RWPE1 (cell line): ENCODE measurements around the gene FUT7.

Source experiments
- CTCF ChIA-PET: fragments of 350-600 bp; sonication (Branson Sonifier 250); formaldehyde crosslinking; extraction: SDS; loops from one replicate; lab custom pipeline; 2021; lab: Yijun Ruan, JAX
- POLR2A ChIA-PET: fragments of 400-600 bp; formaldehyde crosslinking; extraction: SDS; loops from one replicate; lab custom pipeline; 2020; ENCODE audit warnings: antibody characterized with exemption; ENCODE audit not compliant: low non-redundant PET; lab: Yijun Ruan, JAX
- DNase-seq: peaks from one replicate; pipeline ENCODE4 v3.0.0; 2012; ENCODE audit warnings: low spot score
- H3K27ac ChIP-seq: fragments of 450-650 bp; 2 replicates; pipeline ENCODE4 v1.5.1; 2017
- CTCF ChIP-seq: fragments of 450-650 bp; conservative IDR thresholded peaks from 2 replicates; pipeline ENCODE4 v1.5.1; 2017; ENCODE audit warnings: low read depth, mild to moderate bottlenecking

FUT7 gene

GRCh38 chr9:137021979-137022661 lies 9.8 kb downstream of the FUT7 start:
- peak overlapping the region; percentile 81 for H3K27ac ChIP-seq
- POLR2A ChIA-PET = interaction anchor here (0.6 kb wide), 1 partner anchor 205 kb away, joined by 3 read pairs; no protein-coding TSS in a partner anchor
- no peak for TF ChIP-seq CTCF
- DNase-seq = peak; percentile 95
- CTCF ChIA-PET = interaction anchor here (0.6 to 6.1 kb wide), 3 partner anchors 13 to 63 kb away, joined by 3 to 36 read pairs (median 7); no protein-coding TSS in a partner anchor

DNA sequence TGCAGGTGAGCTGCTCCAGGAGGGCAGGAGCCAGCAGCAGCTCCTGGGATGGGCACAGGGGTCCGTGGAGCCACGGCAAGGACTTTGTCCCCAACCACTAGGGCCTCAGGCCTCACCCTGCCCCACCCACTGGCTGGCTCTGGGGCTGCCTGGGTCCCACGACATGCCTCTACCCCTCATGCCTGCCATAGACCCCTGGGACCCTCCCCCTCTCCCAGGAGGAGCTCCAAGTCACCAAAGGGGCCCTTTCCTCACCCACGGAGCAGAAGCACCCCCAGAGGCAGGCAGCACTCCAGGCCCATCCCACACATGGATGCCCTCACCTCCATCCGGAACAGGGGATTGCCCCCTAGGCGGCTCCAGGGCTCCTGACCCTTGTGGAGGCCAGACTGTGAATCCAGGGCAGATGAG lies 10.3 kb downstream of the FUT7 start:
- no peak for TF ChIP-seq CTCF
- ChIA-PET CTCF (interaction anchor here (0.7 to 6.1 kb wide), 3 partner anchors 13 to 76 kb away, joined by 4 to 36 read pairs (median 5); no protein-coding TSS in a partner anchor), POLR2A (interaction anchor here (0.6 kb wide), 1 partner anchor 205 kb away, joined by 3 read pairs; no protein-coding TSS in a partner anchor)
- no peak for DNase-seq
- peak overlapping the region; percentile 47 for H3K27ac ChIP-seq

DNA sequence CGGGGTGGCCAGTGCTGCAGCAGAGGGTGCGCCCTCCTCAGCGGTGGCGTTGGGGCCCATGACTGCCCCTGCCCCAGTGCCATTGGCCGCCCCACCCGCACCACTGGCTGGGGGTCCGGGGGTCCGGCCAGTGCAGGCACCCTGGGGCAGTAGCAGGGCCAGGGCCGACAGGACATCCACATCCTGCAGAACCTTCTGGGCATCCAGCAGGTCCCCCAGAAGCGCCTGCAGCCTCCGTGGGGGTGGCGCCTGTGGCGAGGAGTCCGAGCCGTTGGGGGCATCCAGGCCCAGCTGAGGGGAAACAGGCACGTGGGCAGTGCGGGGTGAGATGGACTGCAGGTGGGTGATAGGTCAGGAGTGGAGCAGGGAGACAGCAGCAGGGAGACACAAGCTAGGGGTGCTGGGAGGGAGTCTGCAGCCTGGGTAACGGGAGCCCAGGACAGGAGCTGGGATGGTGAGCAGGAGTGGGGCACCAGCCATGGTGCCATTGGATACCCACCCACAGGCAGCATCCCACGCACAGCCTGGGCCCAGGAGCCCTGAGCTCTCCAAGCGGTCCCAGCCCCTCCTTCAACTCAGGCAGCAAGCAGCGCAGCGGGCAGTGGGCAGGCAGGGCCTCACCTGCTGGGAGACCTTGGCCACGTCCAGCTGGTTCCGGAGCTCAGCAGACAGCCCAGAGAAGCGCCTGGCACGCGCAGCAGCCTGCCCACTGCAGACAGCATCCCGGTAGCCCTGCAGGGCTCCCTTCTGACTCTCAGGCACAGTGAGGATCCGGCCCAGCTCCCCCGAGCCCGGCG lies 10.9 kb downstream of the FUT7 start:
- no peak for DNase-seq
- no peak for TF ChIP-seq CTCF
- ChIA-PET POLR2A (interaction anchor here (0.6 kb wide), 2 partner anchors 61 to 204 kb away, joined by 3 to 4 read pairs; no protein-coding TSS in a partner anchor), CTCF (interaction anchor here (0.6 to 6.1 kb wide), 4 partner anchors 14 to 487 kb away, joined by 4 to 36 read pairs (median 5); no protein-coding TSS in a partner anchor)
- H3K27ac ChIP-seq = peak overlapping the region; percentile 47

- H3K27ac ChIP-seq = no peak overlapping the region; the same call in 1 of the 2 replicates
- no peak for DNase-seq
- TF ChIP-seq CTCF = no peak
- ChIA-PET POLR2A (interaction anchor here (0.6 kb wide), 1 partner anchor 9 kb away, joined by 3 read pairs; no protein-coding TSS in a partner anchor), CTCF (interaction anchor here (0.6 to 6.1 kb wide), 3 partner anchors 9 to 77 kb away, joined by 3 to 36 read pairs (median 12); partner anchors contain the start of gene ABCA2)
These were observed 11.8 kb downstream of the FUT7 start for GRCh38 chr9:137019891-137020683.

- POLR2A ChIA-PET = interaction anchor here (0.6 kb wide), 1 partner anchor 34 kb away, joined by 9 read pairs; no protein-coding TSS in a partner anchor
These were observed 12.9 kb downstream of the FUT7 start for GRCh38 chr9:137018761-137019559.

More at GRCh38 chr9:137018761-137019559, 12.9 kb downstream of the FUT7 start:
- peak overlapping the region; percentile 31 for H3K27ac ChIP-seq
- CTCF ChIA-PET = interaction anchor here (0.5 to 6.1 kb wide), 4 partner anchors 10 to 355 kb away, joined by 3 to 36 read pairs (median 8); partner anchors contain the start of gene ABCA2
- no peak for TF ChIP-seq CTCF
- DNase-seq = peak; percentile 24
